Forelimb muscle (tissue), 1 donor: ENCODE data around the gene FAM9A. TPM values are rescaled to one million over a fixed set of nuclear protein-coding genes. Genes with fewer than 3 reads are reported as not detected.
"Not testable (repeated sequence)": the region's sequence is repeated elsewhere in the genome, so short reads cannot be mapped to it uniquely, and the experiment has no call there.

Source experiments
- DNase-seq: peaks from one replicate; pipeline ENCODE4 v3.0.0-alpha.2; 2013; ENCODE audit warnings: low read depth
- polyA plus RNA-seq: library from polyadenylated mRNA; unstranded; fragments of 120-200 nt; gene quantifications from one replicate; pipeline ENCODE4 v1.2.1, GENCODE V29; 2013; ENCODE audit not compliant: insufficient read length

The FAM9A gene
- polyA plus RNA-seq, 1 donor = not detected

- DNase-seq = no peak
Observed at GRCh38 chrX:8803326-8803725, 2.1 kb upstream of the FAM9A start.

- DNase-seq = not testable (repeated sequence)
Observed at GRCh38 chrX:8800351-8800750, 832 bp downstream of the FAM9A start.

- DNase-seq = not testable (repeated sequence)
Observed at GRCh38 chrX:8799281-8799680, 1.9 kb downstream of the FAM9A start.

- not testable (repeated sequence) for DNase-seq
Observed at GRCh38 chrX:8798702-8799101, 2.5 kb downstream of the FAM9A start.

GRCh38 chrX:8787119-8787518, 14.1 kb downstream of the FAM9A start:
- DNase-seq = not testable (repeated sequence)

GRCh38 chrX:8784162-8784561, 17.0 kb downstream of the FAM9A start:
- no peak for DNase-seq

- no peak for DNase-seq
Observed at GRCh38 chrX:8783714-8784098, 17.5 kb downstream of the FAM9A start.

GRCh38 chrX:8783097-8783713, 18.0 kb downstream of the FAM9A start:
- DNase-seq = no peak

- no peak for DNase-seq
Observed at GRCh38 chrX:8782595-8782994, 18.6 kb downstream of the FAM9A start.

- DNase-seq = not testable (repeated sequence)
Observed at GRCh38 chrX:8781921-8782320, 19.3 kb downstream of the FAM9A start.

GRCh38 chrX:8773117-8773516, 28.1 kb downstream of the FAM9A start:
- DNase-seq = no peak

- DNase-seq = no peak
Observed at GRCh38 chrX:8760021-8760420, 41.2 kb downstream of the FAM9A start.

- not testable (repeated sequence) for DNase-seq
Observed at GRCh38 chrX:8758706-8759105, 42.5 kb downstream of the FAM9A start.

GRCh38 chrX:8757609-8758389, 43.4 kb downstream of the FAM9A start:
- not testable (repeated sequence) for DNase-seq

GRCh38 chrX:8755813-8756212, 45.4 kb downstream of the FAM9A start:
- no peak for DNase-seq

- DNase-seq = no peak
Observed at GRCh38 chrX:8755116-8755515, 46.1 kb downstream of the FAM9A start.

GRCh38 chrX:8749697-8750096, 51.5 kb downstream of the FAM9A start:
- no peak for DNase-seq

GRCh38 chrX:8748855-8749254, 52.3 kb downstream of the FAM9A start:
- DNase-seq = no peak

- no peak for DNase-seq
Observed at GRCh38 chrX:8743126-8743732, 58.0 kb downstream of the FAM9A start.

- DNase-seq = no peak
Observed at GRCh38 chrX:8741981-8742380, 59.2 kb downstream of the FAM9A start.
